NCI-H2107 (cell line): ENCODE measurements around the gene METTL9.
"Not testable (repeated sequence)": the region's sequence is repeated elsewhere in the genome, so short reads cannot be mapped to it uniquely, and the experiment has no call there.

ENCODE experiments used
- DNase-seq: peaks from one replicate; lab custom pipeline; 2025; lab: John Stamatoyannopoulos, UW

METTL9 gene

GRCh38 chr16:21637032-21637968 is 37.9 kb downstream of the METTL9 start:
- DNase-seq: no peak

- no peak for DNase-seq
Measured at GRCh38 chr16:21638573-21638975, 39.2 kb downstream of the METTL9 start.

DNA sequence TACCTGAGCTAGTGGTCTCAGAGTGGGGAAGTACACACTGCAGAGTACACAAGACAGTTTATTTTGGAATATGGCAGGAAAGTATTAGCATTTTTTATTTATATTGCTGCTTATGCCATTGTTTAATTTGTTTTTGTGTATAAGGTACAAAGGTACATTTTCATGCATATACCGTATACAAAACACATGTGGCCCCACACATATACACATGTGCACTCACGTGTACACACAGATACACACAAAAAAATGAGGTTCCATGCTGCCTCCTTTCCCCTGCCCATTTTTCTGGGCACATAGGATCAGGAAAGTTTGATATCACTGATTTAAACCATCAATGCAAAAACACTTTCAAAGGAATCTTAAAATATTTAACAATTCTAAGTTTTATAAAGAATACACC is 40.1 kb downstream of the METTL9 start:
- no peak for DNase-seq

GRCh38 chr16:21641916-21642315 is 42.5 kb downstream of the METTL9 start:
- DNase-seq: no peak

DNA sequence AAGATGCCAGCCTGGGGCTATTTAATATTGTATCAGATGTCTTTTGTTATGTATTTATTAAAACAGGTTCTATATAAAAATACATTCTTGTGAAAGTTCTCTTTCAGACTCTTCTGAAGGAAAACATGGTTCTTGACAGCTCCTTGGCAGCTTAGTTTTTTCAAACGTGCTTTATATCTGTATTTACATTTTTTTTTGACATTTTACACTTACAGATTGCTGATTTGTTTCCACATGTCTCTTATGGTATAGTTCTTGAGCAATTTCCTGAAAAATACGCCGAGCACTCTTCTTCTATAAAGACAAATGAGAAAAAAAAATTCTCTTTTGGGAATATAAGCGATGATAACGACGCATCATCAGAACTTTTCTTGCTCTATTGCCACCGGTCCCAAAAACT is 43.5 kb downstream of the METTL9 start:
- DNase-seq: no peak

DNA sequence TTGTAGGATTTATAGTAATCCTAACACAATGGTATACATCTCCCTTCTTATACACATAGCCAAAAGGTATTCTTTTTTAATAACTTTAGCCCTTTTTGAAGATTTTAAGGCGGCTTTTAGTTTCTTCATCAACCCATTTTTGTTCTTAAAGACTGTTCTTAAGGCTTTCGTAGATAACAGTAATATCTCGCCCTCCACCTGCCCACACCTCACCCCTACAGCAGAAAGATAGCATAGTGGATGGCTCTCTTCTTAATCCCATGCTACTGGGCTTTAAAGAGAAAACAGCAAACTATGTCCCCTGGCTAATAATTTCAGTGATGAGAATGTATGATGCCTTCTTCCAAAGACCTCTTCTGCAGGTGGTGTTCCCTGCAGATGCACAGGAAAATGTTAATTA is 44.4 kb downstream of the METTL9 start:
- no peak for DNase-seq

DNA sequence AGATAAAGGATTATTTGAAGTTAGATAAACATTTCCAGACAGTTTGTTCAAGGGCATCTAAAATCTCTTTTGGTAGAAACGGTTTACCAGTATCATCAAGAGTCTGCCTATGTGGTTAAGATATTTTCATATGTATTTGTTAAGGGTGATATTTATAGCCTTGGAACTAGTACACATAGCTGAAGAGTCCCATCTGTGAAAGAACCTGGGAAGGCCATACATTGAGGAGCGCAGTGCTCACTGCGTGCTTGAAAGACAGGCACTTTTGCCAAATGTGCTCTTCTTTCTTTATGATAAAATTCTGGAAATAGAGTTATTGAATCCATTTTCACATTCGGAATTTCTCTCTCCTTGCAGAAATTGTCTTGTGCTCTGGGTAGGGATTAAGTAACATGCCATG is 45.3 kb downstream of the METTL9 start:
- no peak for DNase-seq

DNA sequence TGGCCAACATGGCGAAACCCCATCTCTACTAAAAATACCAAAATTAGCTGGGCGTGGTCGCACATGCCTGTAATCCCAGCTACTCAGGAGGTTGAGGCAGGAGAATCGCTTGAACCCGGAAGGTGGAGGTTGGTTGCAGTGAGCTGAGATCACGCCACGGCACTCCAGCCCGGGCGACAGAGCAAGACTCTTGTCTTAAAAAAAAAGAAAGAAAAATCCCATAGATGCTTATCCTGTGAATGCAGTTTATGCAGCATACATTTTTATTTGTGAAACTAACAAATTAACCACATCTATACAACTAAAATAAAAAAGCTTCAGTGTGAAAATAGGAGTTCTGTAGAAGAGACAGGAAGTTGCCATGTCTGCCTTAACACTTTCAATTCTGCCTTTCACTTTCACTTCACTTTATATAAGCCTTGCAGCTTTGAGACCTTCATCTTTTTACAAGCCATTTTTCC is 45.9 kb downstream of the METTL9 start:
- no peak for DNase-seq

- DNase-seq: no peak
Measured at GRCh38 chr16:21646091-21646490, 46.7 kb downstream of the METTL9 start.

DNA sequence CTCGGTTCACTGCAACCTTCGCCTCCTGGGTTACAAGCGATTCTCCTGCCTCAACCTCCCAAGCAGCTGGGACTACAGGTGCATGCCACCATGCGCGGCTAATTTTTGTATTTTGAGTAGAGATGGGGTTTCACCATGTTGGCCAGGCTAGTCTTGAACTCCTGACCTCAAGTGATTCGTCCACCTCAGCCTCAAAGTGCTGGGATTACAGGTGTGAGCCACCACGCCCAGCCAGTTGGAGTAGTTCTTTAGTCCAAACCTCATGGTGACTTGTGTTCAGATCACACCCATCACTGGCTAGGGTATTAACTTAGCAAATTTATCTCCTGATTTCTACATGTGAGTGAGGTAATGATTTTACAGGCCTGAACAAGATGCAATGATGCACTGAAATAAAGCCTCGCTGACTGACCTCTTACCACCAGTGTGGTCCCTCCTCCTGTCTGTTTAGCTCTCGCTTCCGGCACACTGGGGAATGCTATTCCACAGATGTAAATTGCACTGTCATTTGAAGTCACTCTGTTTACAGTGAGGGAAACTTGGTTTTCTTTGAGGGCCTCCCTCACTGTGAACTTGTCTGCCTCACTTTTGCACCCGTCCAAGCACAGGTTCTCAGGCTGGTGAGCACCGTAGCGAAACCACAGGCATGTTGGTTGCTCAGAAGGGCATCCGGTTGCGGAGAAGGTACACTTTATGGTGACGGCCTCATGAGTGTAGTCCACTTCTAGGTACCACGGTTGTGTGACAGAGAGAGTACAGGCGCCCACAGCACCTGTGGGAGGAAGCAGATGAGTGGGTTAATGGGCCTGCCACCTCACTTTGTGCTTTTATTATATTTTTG is 47.6 kb downstream of the METTL9 start:
- no peak for DNase-seq

- DNase-seq: no peak
Measured at GRCh38 chr16:21647562-21648164, 48.3 kb downstream of the METTL9 start.

- not testable (repeated sequence) for DNase-seq
Measured at GRCh38 chr16:21649826-21650406, 50.5 kb downstream of the METTL9 start.

GRCh38 chr16:21650521-21650920 is 51.1 kb downstream of the METTL9 start:
- DNase-seq: no peak

DNA sequence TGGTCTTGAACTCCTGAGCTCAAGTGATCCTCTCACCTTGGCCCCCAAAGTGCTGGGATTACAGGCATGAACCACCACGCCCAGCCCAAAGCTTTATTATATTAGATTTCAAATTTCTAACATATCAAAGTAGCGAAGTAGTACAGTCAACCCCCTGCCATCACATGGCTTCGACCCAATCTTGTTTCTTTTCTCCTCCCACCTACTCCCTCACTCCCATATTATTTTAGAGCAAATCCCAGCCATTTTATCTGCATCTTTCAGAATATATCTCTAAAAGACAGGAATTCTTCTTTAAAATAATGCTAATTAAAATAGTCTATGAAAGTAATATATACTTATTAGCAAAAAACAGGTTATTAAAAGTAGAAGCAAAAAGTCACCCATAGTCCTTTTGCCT is 52.1 kb downstream of the METTL9 start:
- no peak for DNase-seq

- DNase-seq: no peak
Measured at GRCh38 chr16:21652453-21652852, 53.1 kb downstream of the METTL9 start, which contains the start of gene IGSF6. IGSF6 (minus strand) TSS chr16:21652608; CDS start chr16:21652598, 10 bp downstream.

DNA sequence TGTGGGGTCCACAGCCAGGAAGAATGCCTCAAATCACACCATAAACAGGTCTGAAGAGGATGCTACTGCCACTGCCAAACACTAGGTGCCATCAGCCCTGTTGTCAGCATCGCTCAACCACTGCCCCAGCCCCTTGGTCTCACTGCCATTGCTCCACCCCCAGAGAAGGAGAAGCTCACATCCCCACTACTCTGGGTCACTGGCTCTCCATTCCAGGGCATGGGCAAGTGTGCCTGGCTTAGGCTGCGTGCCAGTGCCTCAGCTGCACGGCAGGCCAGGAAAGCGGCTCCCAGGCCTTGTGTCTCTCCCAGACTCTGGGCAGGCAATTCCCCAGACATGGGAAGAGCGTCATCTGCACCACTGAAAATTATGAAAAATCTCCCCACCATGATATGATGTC is 54.2 kb downstream of the METTL9 start:
- DNase-seq: no peak

DNA sequence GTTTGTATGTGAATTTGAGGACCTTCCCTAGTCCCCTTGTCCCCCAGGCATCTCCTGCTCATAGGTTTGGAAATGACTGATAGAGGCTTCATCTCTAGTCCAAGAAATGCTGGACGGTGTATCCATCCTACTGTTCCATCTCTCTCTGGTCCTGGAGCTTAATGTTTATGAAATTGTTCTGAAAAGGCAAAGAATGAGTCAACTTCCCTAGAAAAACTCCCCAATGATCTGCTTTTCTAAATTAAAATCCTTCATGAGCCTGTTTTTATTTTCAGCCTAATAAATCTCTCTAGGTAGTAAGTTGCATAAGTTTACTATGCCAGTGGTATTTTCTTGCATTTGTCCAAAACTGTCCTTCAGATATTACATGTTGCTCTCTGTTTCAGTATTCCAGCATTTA is 55.1 kb downstream of the METTL9 start:
- no peak for DNase-seq

- DNase-seq: no peak
Measured at GRCh38 chr16:21654881-21655280, 55.5 kb downstream of the METTL9 start.

GRCh38 chr16:21656795-21657768 is 57.7 kb downstream of the METTL9 start:
- DNase-seq: no peak

- no peak for DNase-seq
Measured at GRCh38 chr16:21659124-21659523, 59.7 kb downstream of the METTL9 start.
